NCI-H187 (cell line): ENCODE results near the gene CFAP61.
"Not testable (repeated sequence)": the region's sequence is repeated elsewhere in the genome, so short reads cannot be mapped to it uniquely, and the experiment has no call there.

ENCODE experiments used
- DNase-seq, 2 experiments: peaks; one replicate each; lab custom pipeline; 2025; lab: John Stamatoyannopoulos, UW

CFAP61 gene

DNA sequence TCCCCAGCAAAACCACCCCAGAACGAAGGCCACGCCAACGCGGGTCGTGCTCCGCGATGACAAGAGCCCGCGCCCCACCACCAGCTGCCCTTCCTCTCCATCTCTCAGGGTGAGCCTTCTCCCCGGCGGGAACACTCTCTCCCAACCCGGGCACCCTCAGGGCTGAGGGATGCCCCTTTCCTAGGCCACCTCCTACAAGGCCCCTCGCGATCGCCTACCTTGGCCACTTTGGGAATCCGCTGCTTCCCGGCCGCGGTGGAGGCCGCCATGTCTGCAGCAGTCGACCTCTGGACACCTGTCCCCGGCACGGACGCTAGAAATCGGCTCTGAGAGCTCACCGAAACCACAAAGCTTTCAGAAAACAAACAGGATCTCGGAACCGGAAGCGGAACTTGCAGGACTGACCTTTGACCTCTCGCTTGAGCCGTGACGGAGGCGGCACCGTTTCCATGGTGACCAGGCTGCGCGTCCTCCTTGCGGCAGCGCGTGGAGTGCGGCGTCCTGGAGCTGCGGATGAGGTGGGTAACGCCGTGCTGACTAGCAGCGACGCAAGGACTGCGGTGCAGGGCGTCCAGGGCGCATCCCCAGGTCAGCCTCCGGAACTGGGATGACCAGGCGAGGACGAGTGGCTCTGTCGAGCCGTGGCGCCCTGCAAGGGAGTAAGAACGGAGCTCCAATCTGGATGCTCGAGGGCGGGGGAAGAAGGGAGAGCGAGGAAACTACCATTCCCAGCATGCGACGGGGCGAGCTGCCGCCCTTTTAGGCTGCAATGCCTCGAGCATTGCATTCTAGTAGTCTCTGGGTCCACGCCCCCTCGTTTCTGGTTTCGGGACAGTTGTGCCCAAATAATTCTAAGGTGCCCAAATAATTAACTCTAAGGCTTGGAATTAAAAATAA is at the start of gene CFAP61, which contains the start of gene CRNKL1:
TSS of gene CFAP61 (plus strand) at position 459 of the 897 bp plus-strand sequence. CDS start 4,122 bp downstream, outside the sequence.
TSS of gene CRNKL1 (minus strand) at position 393 of the 897 bp plus-strand sequence. CDS start at position 269, 124 bp downstream.
- DNase-seq: peak; percentile 81 to 85

DNA sequence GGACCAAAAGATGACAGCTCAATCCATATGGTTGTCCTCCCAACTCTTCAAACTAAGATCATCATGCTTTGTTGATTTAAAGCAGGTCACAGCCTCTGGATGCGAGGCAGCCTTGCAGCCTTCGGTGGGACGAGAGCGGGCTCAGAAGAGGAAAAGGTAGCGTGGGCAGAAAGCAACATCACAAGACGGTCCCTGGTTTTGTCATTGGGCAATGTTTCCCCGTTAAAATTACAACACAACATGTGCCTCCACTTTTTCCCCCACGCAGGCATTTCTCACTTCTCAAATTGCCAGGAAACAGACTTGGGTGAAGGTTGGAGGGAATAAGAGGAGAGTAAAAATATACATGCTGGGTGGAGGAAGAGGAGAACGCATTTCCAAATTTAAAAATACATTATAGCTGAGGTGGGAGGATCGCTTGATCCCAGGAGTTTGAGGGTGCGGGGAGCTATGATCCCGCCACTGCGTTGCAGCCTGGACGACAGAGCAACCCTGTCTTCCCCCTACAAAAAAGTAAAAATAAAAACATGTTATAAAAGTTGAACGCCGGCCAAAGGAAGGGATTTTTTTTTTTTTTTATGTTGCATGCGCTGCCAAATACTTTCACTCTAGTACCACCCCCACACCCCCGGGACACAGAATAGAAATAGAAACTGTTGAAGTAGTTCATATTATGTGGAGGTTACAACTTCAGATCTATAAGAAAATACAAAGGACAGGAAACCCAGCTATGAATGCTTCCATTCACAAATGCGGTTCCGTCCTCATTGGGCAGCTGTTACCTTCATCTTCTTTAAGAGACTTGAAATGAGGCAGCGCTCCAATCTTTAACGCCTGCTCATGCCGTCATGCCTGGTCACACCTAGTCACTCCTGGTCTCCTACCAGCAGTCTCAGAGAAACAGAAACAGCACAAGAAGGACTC is 49.0 kb upstream of the CFAP61 start:
- DNase-seq: peak; percentile 29 to 54

DNA sequence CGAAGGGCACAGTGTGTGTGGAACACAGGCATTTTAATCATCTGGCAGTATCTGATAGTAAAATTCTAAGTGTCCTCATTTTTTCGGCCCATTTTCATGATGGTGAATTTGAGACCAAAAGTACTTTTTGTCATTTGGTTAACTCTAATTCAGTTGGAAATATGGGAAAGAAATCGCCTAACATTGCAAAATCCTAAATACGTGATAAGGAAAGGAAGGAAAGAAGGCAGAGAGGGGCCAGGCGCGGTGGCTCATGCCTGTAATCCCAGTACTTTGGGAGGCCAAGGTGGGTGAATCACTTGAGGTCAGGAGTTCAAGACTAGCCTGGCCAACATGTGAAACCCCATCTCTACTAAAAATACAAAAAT is 48.4 kb upstream of the CFAP61 start:
- DNase-seq: not testable (repeated sequence)

GRCh38 chr20:20005342-20005741 is 47.0 kb upstream of the CFAP61 start:
- no peak for DNase-seq

- DNase-seq: peak in 1 of 2 experiments; percentile 26
Observed at GRCh38 chr20:20009784-20010253, 42.5 kb upstream of the CFAP61 start.

- DNase-seq: no peak
Observed at GRCh38 chr20:20010639-20011500, 41.5 kb upstream of the CFAP61 start.

GRCh38 chr20:20012541-20012940 is 39.8 kb upstream of the CFAP61 start:
- DNase-seq: no peak

- DNase-seq: no peak
Observed at GRCh38 chr20:20014659-20015058, 37.7 kb upstream of the CFAP61 start.

DNA sequence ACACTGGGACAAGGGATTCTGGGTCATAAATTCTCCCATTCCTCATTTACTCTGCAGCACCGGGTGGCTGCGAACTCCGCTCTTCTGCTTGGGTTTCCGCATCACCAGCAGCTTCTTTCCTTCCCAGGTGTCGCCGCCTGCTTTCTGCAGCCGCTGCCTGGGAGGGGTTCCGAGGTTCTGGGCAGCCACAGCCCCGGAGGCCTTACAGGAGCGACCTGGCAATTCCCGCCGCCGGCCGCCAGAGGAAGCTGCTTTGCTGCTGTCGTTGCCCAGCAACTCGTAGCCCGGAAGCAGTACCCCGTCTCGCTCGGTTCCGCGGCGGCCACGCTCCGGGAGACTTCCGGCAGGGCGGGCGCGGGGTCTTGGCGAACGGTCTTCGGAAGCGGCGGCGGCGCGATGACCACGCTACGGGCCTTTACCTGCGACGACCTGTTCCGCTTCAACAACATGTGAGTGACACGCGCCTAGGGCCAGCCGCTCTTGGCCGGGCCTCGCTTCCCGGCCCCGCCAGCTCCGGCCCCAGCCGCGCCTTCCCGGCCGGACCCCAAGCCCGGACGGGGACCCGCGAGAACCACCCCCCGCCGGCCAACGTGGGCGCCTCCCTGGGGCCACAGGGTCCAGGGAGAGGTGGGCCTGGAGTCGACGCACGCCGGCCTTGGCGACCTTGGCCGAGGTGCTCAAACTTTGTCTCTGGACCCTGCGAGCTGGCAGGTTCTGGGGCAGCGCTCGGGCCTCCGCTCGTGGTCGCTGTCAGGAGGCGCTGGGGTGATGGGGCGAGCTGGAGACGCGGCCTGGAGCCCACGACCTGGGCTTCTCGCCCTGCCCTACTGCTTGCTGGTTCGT is 35.1 kb upstream of the CFAP61 start, which contains the start of gene NAA20:
TSS of gene NAA20 (plus strand) at position 362 of the 843 bp plus-strand sequence. CDS start at position 397, 35 bp downstream.
- peak; percentile 51 to 67 for DNase-seq

DNA sequence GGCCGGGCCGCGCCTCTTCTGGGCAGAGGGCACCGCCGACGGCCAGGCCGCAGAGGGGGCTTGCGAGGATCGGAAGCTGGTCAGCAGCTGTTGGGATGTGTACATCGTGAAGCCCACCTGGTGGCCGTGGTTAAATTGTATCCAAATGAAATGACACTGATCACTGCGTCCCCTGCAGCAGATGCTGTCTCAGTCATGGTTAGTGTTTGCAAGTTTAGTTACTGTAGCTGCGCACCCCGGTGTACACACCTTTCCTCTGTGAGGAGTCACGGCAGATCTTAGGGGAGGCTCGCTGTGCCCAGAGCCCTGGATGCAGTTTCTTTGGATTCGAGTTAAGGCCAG is 34.5 kb upstream of the CFAP61 start:
- DNase-seq: no peak

DNA sequence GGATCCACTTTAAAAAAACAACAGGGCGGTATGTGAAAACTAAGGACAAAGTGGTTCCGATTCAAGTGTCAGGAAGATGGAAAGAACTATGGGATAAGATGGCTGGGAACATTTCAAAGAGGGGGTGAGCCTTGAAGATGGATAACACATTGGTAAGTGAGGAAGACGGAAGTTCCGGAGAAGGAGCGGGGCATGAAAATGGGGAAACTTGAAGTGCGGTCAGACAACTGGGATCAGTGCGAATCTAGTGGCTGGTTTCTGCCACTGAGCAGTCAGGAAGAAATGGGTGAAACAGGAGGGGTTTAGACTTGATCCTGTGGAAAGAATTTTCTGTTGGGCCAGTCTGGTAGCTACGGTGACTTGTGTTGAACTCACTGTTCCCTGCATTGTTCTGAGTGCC is 34.0 kb upstream of the CFAP61 start:
- no peak for DNase-seq

DNA sequence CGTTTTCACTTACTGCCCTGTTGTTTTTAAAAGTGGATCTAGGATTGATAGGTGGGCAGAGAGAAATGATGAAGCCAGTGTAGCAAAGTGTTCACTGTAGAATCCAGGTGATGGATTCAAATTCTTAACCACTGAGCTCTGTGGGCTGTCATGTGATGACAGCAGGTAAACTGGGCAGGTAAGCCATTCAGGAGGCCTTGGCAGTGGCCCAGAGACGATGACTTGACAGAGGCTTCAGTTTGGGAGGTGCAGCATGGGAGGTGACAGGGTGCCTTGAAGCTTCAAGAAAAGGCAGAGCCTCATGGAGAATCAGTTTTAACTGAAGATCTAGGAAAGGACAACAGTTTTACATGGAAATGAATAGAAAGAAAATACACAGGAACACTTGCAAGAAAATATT is 33.2 kb upstream of the CFAP61 start:
- no peak for DNase-seq

GRCh38 chr20:20020908-20021307 is 31.4 kb upstream of the CFAP61 start:
- no peak for DNase-seq

GRCh38 chr20:20021835-20022234 is 30.5 kb upstream of the CFAP61 start:
- DNase-seq: no peak

DNA sequence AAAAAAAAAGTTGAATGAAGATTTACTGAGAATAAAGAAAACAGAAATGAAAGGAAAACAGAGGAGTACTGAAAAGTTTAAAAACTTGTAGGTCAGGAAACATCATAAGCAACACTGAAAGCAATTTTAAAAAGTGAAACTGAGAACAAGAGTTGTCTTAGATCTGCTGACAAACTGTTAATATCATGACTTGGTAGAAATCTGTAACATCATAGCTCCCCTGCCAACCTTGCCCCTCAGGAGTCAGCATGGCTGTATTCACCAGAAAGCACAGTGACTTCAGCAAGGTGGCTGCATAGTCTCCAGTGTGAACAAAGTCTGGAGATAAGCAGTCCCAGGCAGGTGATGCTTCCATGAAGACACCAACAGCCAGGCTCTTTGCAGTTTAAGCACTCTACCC is 29.8 kb upstream of the CFAP61 start:
- no peak for DNase-seq

- no peak for DNase-seq
Observed at GRCh38 chr20:20023395-20023794, 28.9 kb upstream of the CFAP61 start.

DNA sequence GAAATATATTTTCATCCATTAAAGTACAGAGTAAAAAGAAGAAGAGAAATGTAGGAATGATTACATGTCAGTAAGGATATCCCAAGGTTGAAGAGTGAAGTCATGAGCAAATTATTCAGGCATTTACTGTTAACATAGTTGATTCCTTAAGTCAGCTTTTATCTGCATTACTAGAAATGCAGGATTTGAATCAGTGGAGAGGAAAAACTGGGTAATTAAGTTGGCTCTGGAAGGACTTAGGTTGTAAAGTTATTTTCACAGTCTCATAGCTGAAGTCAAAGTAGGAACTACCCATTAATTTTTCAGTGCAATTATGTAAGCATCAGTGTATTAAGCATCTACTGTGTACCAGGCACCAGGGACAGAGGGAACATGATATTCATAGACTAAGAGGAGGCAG is 27.4 kb upstream of the CFAP61 start:
- no peak for DNase-seq

- DNase-seq: no peak
Observed at GRCh38 chr20:20027284-20027683, 25.0 kb upstream of the CFAP61 start.

- DNase-seq: no peak
Observed at GRCh38 chr20:20031790-20032189, 20.5 kb upstream of the CFAP61 start.

DNA sequence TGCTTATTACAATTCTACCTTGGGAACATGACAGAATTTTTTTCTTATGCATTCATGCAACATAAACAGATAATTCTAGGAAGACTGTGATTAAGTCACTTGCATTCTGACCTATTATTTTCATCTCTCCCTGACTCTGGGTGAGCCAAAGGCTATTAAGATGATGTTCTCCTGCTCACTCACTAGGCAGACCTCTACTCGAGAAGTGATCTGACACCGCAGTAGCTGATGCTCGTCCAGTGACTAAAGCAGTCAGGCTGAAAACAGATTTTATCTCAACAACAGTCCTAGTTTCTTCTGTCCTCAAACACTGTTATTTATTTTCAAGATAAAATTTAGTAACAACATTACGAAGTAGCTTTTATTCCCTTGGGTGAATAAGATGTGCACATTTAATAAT is 17.8 kb upstream of the CFAP61 start:
- no peak for DNase-seq

DNA sequence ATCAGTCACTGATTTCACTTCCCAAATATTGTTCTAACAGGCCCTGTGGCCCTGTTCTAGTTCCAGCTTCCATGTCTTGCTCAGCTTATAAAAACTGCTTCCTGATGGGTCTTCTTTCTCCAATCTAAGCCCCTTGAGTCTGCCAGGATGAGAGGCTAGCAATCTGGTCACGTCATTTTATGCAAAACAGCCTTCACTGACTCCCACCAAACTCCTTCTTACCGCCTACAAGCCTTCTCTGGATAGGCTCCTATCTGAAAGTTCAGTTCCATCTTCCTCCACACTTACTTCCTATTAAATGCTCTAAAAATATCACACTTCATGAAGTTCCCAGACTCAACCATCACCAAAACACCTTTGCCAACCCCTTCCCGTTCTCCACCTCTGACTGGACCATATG is 15.6 kb upstream of the CFAP61 start:
- DNase-seq: no peak
